Heart left ventricle (tissue), 13 donors: Measurements from ENCODE around the gene KIF13A.
"Not testable (repeated sequence)": the region's sequence is repeated elsewhere in the genome, so short reads cannot be mapped to it uniquely, and the experiment has no call there.

Experiments used
- CTCF ChIP-seq, 12 donors: fragments of 200-600 bp; sonication (generic) in 4 of 12; IDR thresholded peaks; one replicate each; pipeline versions ENCODE4 v1.5.0 to v1.8.0; 2018 to 2022; ENCODE audit warnings: antibody characterized with exemption in 12 of 12, mild to moderate bottlenecking in 5 of 12
- POLR2A ChIP-seq, 2 donors: fragments of 450-650 bp; IDR thresholded peaks; one replicate each; pipeline ENCODE4 v1.6.1; 2017; ENCODE audit warnings: antibody characterized with exemption in 2 of 2, mild to moderate bottlenecking in 2 of 2, moderate library complexity in 2 of 2
- donor health status: ischemic (EF 13 %, LVEDD 7.1; RV severe dilation, severe dysfunction).
- donor health status: DM: no; HTN: yes; CAD: no.
- donor health status: DM: no; HTN: no; CAD: no.
- donor health status: ischemic (EF 25% LVEDD 6.9; RV normal size, moderate dysfunction).
- donor health status: ischemic (EF 25% LVEDD 5.7; RV mildly dilated, moderate dysfunction).
- donor health status: ischemic (EF 35%, LVEDD 5.7; RV mildly dilated, moderate dysfunction).
- donor health status: nonischemic (EF 11% LVEDD 7.7; RV severe dilation, severe dysfunction).
- donor health status: DM: yes; HTN: yes; CAD: no.
- donor health status: PGD.
- donor health status: ischemic (EF 29% LVEDD 5.4; RV normal size, mild dysfunction).
- donor health status: nonischemic (EF 23%, LVEDD 6.1; RV moderate dilation, normal function).

GRCh38 chr6:18019133-18019532 lies 31.7 kb upstream of the KIF13A start:
- TF ChIP-seq CTCF, POLR2A (IDR thresholded peaks at IDR 0.05): not testable (repeated sequence)
